Heart right ventricle (tissue), 16 donors: ENCODE results near the gene LRRC1. TPM values are rescaled to one million over a fixed set of nuclear protein-coding genes. Genes with fewer than 3 reads are reported as not detected.

Source experiments
- ATAC-seq, 8 donors: fragments of 200-7000 bp; cut with Tn5 transposase; one replicate each; pipeline ENCODE4 v1.9.1; 2020; ENCODE audit warnings: mild to moderate bottlenecking in 8 of 8, moderate library complexity in 8 of 8, moderate number of reproducible peaks in 1 of 8
- DNase-seq, 2 donors: peaks; one replicate each; pipeline ENCODE4 v3.0.0-alpha.2; 2020
- H3K27ac ChIP-seq, 10 donors: fragments of 200-600 bp; sonication (generic) in 2 of 10; one replicate each; pipeline versions ENCODE4 v1.5.0 to v1.8.0; 2020 to 2022; ENCODE audit warnings: mild to moderate bottlenecking in 3 of 10
- H3K27me3 ChIP-seq, 7 donors: fragments of 200-600 bp; one replicate each; pipeline ENCODE4 v1.8.0; 2021 to 2022; ENCODE audit warnings: mild to moderate bottlenecking in 2 of 7
- H3K36me3 ChIP-seq, 9 donors: fragments of 200-600 bp; sonication (generic) in 1 of 9; one replicate each; pipeline versions ENCODE4 v1.5.0 to v1.8.0; 2020 to 2022; ENCODE audit warnings: mild to moderate bottlenecking in 2 of 9
- H3K4me1 ChIP-seq, 9 donors: fragments of 200-600 bp; sonication (generic) in 1 of 9; one replicate each; pipeline versions ENCODE4 v1.5.0 to v1.8.0; 2020 to 2022; ENCODE audit warnings: mild to moderate bottlenecking in 4 of 9
- H3K4me3 ChIP-seq, 10 donors: fragments of 200-600 bp; sonication (generic) in 2 of 10; one replicate each; pipeline versions ENCODE4 v1.5.0 to v1.8.0; 2020 to 2022; ENCODE audit warnings: mild to moderate bottlenecking in 7 of 10, moderate library complexity in 2 of 10
- H3K9me3 ChIP-seq, 11 donors: fragments of 200-600 bp in 10 of 11; sonication (generic) in 2 of 11; one replicate each; pipeline versions ENCODE4 v1.5.0 to v1.8.0; 2013 to 2022; ENCODE audit warnings: mild to moderate bottlenecking in 2 of 11, control low read depth in 1 of 11, moderate library complexity in 1 of 11
- CTCF ChIP-seq, 9 donors: fragments of 200-600 bp; sonication (generic) in 2 of 9; IDR thresholded peaks; one replicate each; pipeline versions ENCODE4 v1.5.0 to v1.8.0; 2021 to 2022; ENCODE audit warnings: antibody characterized with exemption in 9 of 9, mild to moderate bottlenecking in 5 of 9, moderate library complexity in 1 of 9
- WGBS, 2 donors: extraction: QIAGEN DNeasy Blood & Tissue Kit; methylation state at CpG; one replicate each; pipeline ENCODE4 v1.1.7; 2013; ENCODE audit warnings: inconsistent platforms in 1 of 2; 5-methylcytosine and 5-hydroxymethylcytosine counted together
- intact Hi-C, 10 donors: fragments of 100-400 bp; cut with DNase I; formaldehyde crosslinking; loops; one replicate each; pipeline versions ENCODE4 v1.11.1 to v1.14.2; 2022
- polyA plus RNA-seq, 2 donors: library from polyadenylated mRNA; stranded (reverse); fragments of 200-250 nt; gene quantifications; one replicate each; pipeline ENCODE4 v1.2.3, GENCODE V29; 2013
- total RNA-seq, 10 donors: library from RNA; stranded (reverse); fragmentation: NEBNext Ultra II Directional in 3 of 10; extraction: Animal tissue kit (Norgen Biotek cat#: 25700) in 3 of 10; gene quantifications; one replicate each; pipeline versions ENCODE4 v1.2.1 to v1.2.4, GENCODE V29; 2021 to 2023
- donor health status: Arrhythmogenic right ventricular cardiomyopathy.
- donor health status: ischemic (EF 13 %, LVEDD 7.1; RV severe dilation, severe dysfunction).
- donor health status: healthy with polysubstance abuse.
- donor health status: DM: no; HTN: yes; CAD: no.
- donor health status: DM: no; HTN: no; CAD: no.
- donor health status: ischemic (EF 25% LVEDD 6.9; RV normal size, moderate dysfunction).
- donor health status: ischemic (EF 25% LVEDD 5.7; RV mildly dilated, moderate dysfunction).
- donor health status: healthy.
- donor health status: DM: yes; HTN: yes; CAD: no.
- donor health status: Ischemic cardiomyopathy.
- donor health status: ischemic (EF 35%, LVEDD 5.7; RV mildly dilated, moderate dysfunction).
- donor health status: nonischemic (EF 11% LVEDD 7.7; RV severe dilation, severe dysfunction).
- donor health status: DM: yes; HTN: yes; CAD: no.
- donor health status: PGD.
- donor health status: ischemic (EF 29% LVEDD 5.4; RV normal size, mild dysfunction).
- donor health status: nonischemic (EF 23%, LVEDD 6.1; RV moderate dilation, normal function).

Gene LRRC1
- total and polyA plus RNA-seq, 12 donors = 1.2 to 7.5 (median 4.7) TPM

- intact Hi-C loops = no loop called here
- Histone ChIP-seq H3K27me3 (no peaks in the 10 kb centered on the region), H3K36me3 (no peaks in the 10 kb centered on the region), H3K9me3 (no peaks in the 10 kb centered on the region), H3K4me1 (peaks cover 0 to 23% (median 3%) of the 10 kb centered on the region in 9 donors), H3K27ac (no peak overlapping the region), H3K4me3 (no peak overlapping the region)
- ATAC-seq (no peak), DNase-seq (no peak)
- 49 to 56% methylated on average over 4 of the region's 4 CpGs for WGBS, 2 donors
- TF ChIP-seq CTCF (IDR thresholded peaks at IDR 0.05) = no peak
Observed at GRCh38 chr6:53866226-53866625, 71.4 kb downstream of the LRRC1 start.

GRCh38 chr6:53868626-53869025 is 73.8 kb downstream of the LRRC1 start:
- TF ChIP-seq CTCF (IDR thresholded peaks at IDR 0.05) = no peak
- no peak for DNase-seq
- Histone ChIP-seq H3K36me3 (no peaks in the 10 kb centered on the region), H3K27ac (no peak overlapping the region), H3K27me3 (no peaks in the 10 kb centered on the region), H3K4me1 (peaks cover 0 to 14% (median 0%) of the 10 kb centered on the region in 9 donors), H3K9me3 (peaks cover 0 to 13% (median 0%) of the 10 kb centered on the region in 11 donors), H3K4me3 (no peak overlapping the region)
- no peak for ATAC-seq
- intact Hi-C loops = no loop called here

- ATAC-seq (no peak), DNase-seq (no peak)
- no peak overlapping the region for H3K27ac ChIP-seq
- TF ChIP-seq CTCF (IDR thresholded peaks at IDR 0.05) = no peak
- H3K9me3 ChIP-seq = peaks cover 0 to 13% (median 0%) of the 10 kb centered on the region in 11 donors
- 49 to 51% methylated on average over 6 of the region's 6 CpGs for WGBS, 2 donors
- no peaks in the 10 kb centered on the region for H3K27me3 ChIP-seq
- H3K36me3 ChIP-seq = no peaks in the 10 kb centered on the region
- peaks cover 0 to 7% (median 0%) of the 10 kb centered on the region in 9 donors for H3K4me1 ChIP-seq
- intact Hi-C loops = no loop called here
- no peak overlapping the region for H3K4me3 ChIP-seq
Observed at GRCh38 chr6:53869964-53870363, 75.2 kb downstream of the LRRC1 start.

GRCh38 chr6:53873922-53874321 is 79.1 kb downstream of the LRRC1 start:
- ATAC-seq = no peak
- Histone ChIP-seq H3K36me3 (no peaks in the 10 kb centered on the region), H3K27ac (no peak overlapping the region), H3K4me3 (no peak overlapping the region), H3K4me1 (peaks cover 0 to 7% (median 0%) of the 10 kb centered on the region in 9 donors), H3K27me3 (no peaks in the 10 kb centered on the region), H3K9me3 (peaks cover 0 to 20% (median 0%) of the 10 kb centered on the region in 11 donors)
- no peak for DNase-seq
- intact Hi-C loops = no loop called here
- WGBS, 2 donors = 95 to 97% methylated on average over 4 of the region's 4 CpGs
- no peak for TF ChIP-seq CTCF (IDR thresholded peaks at IDR 0.05)
